Heart right ventricle (tissue), 16 donors: ENCODE data around the gene YIPF5. TPM values are rescaled to one million over a fixed set of nuclear protein-coding genes. Genes with fewer than 3 reads are reported as not detected.

Experiments
- ATAC-seq, 8 donors: fragments of 200-7000 bp; cut with Tn5 transposase; one replicate each; pipeline ENCODE4 v1.9.1; 2020; ENCODE audit warnings: mild to moderate bottlenecking in 8 of 8, moderate library complexity in 8 of 8, moderate number of reproducible peaks in 1 of 8
- DNase-seq, 2 donors: peaks; one replicate each; pipeline ENCODE4 v3.0.0-alpha.2; 2020
- H3K27ac ChIP-seq, 10 donors: fragments of 200-600 bp; sonication (generic) in 2 of 10; one replicate each; pipeline versions ENCODE4 v1.5.0 to v1.8.0; 2020 to 2022; ENCODE audit warnings: mild to moderate bottlenecking in 3 of 10
- H3K27me3 ChIP-seq, 7 donors: fragments of 200-600 bp; one replicate each; pipeline ENCODE4 v1.8.0; 2021 to 2022; ENCODE audit warnings: mild to moderate bottlenecking in 2 of 7
- H3K36me3 ChIP-seq, 9 donors: fragments of 200-600 bp; sonication (generic) in 1 of 9; one replicate each; pipeline versions ENCODE4 v1.5.0 to v1.8.0; 2020 to 2022; ENCODE audit warnings: mild to moderate bottlenecking in 2 of 9
- H3K4me1 ChIP-seq, 9 donors: fragments of 200-600 bp; sonication (generic) in 1 of 9; one replicate each; pipeline versions ENCODE4 v1.5.0 to v1.8.0; 2020 to 2022; ENCODE audit warnings: mild to moderate bottlenecking in 4 of 9
- H3K4me3 ChIP-seq, 10 donors: fragments of 200-600 bp; sonication (generic) in 2 of 10; one replicate each; pipeline versions ENCODE4 v1.5.0 to v1.8.0; 2020 to 2022; ENCODE audit warnings: mild to moderate bottlenecking in 7 of 10, moderate library complexity in 2 of 10
- H3K9me3 ChIP-seq, 11 donors: fragments of 200-600 bp in 10 of 11; sonication (generic) in 2 of 11; one replicate each; pipeline versions ENCODE4 v1.5.0 to v1.8.0; 2013 to 2022; ENCODE audit warnings: mild to moderate bottlenecking in 2 of 11, control low read depth in 1 of 11, moderate library complexity in 1 of 11
- WGBS, 2 donors: extraction: QIAGEN DNeasy Blood & Tissue Kit; methylation state at CpG; one replicate each; pipeline ENCODE4 v1.1.7; 2013; ENCODE audit warnings: inconsistent platforms in 1 of 2; 5-methylcytosine and 5-hydroxymethylcytosine counted together
- intact Hi-C, 10 donors: fragments of 100-400 bp; cut with DNase I; formaldehyde crosslinking; loops; one replicate each; pipeline versions ENCODE4 v1.11.1 to v1.14.2; 2022
- polyA plus RNA-seq, 2 donors: library from polyadenylated mRNA; stranded (reverse); fragments of 200-250 nt; gene quantifications; one replicate each; pipeline ENCODE4 v1.2.3, GENCODE V29; 2013
- total RNA-seq, 10 donors: library from RNA; stranded (reverse); fragmentation: NEBNext Ultra II Directional in 3 of 10; extraction: Animal tissue kit (Norgen Biotek cat#: 25700) in 3 of 10; gene quantifications; one replicate each; pipeline versions ENCODE4 v1.2.1 to v1.2.4, GENCODE V29; 2021 to 2023
- TF ChIP-seq, protein P1 (sequence below), 9 donors: fragments of 200-600 bp; sonication (generic) in 2 of 9; IDR thresholded peaks; one replicate each; pipeline versions ENCODE4 v1.5.0 to v1.8.0; 2021 to 2022; ENCODE audit warnings: antibody characterized with exemption in 9 of 9, mild to moderate bottlenecking in 5 of 9, moderate library complexity in 1 of 9
- donor health status: Arrhythmogenic right ventricular cardiomyopathy.
- donor health status: ischemic (EF 13 %, LVEDD 7.1; RV severe dilation, severe dysfunction).
- donor health status: healthy with polysubstance abuse.
- donor health status: DM: no; HTN: yes; CAD: no.
- donor health status: DM: no; HTN: no; CAD: no.
- donor health status: ischemic (EF 25% LVEDD 6.9; RV normal size, moderate dysfunction).
- donor health status: ischemic (EF 25% LVEDD 5.7; RV mildly dilated, moderate dysfunction).
- donor health status: healthy.
- donor health status: DM: yes; HTN: yes; CAD: no.
- donor health status: Ischemic cardiomyopathy.
- donor health status: ischemic (EF 35%, LVEDD 5.7; RV mildly dilated, moderate dysfunction).
- donor health status: nonischemic (EF 11% LVEDD 7.7; RV severe dilation, severe dysfunction).
- donor health status: DM: yes; HTN: yes; CAD: no.
- donor health status: PGD.
- donor health status: ischemic (EF 29% LVEDD 5.4; RV normal size, mild dysfunction).
- donor health status: nonischemic (EF 23%, LVEDD 6.1; RV moderate dilation, normal function).

The YIPF5 gene
- total and polyA plus RNA-seq, 12 donors, result 3.9 to 34.9 (median 27.8) TPM

DNA sequence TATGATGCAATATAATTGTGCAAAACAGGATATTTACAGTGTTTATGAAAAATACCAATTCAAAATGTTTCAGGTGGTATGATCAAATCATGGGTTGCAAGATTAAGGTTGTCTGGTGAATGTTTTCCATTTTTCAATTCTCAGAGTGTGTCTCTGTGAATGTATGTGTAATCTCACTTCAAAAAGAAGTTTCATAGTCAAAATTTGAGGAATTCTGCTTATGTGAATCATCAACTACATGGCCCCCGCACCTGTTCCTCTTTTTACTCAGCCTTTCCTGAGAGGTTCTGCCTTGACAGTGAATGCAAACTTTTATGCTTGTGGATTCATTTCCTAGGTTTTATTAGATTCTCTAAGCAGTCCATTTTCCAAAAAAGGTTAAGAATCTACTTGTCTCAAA is 32.3 kb upstream of the YIPF5 start:
- Histone ChIP-seq H3K4me3 (no peak overlapping the region), H3K27me3 (peaks cover 0 to 95% (median 56%) of the 10 kb centered on the region in 7 donors), H3K9me3 (no peaks in the 10 kb centered on the region), H3K36me3 (no peaks in the 10 kb centered on the region), H3K4me1 (peaks cover 3 to 15% (median 8%) of the 10 kb centered on the region in 9 donors), H3K27ac (no peak overlapping the region)
- 84 to 93% methylated on average over 1 of the region's 1 CpG for WGBS, 2 donors
- intact Hi-C loops, result loop anchor here in 9 of 10 donors (2.0 to 10.0 kb wide), 6 partner anchors 182 to 1930 kb away; no protein-coding TSS in a partner anchor
- ATAC-seq, result no peak
- DNase-seq, result no peak
- TF ChIP-seq, protein P1, sequence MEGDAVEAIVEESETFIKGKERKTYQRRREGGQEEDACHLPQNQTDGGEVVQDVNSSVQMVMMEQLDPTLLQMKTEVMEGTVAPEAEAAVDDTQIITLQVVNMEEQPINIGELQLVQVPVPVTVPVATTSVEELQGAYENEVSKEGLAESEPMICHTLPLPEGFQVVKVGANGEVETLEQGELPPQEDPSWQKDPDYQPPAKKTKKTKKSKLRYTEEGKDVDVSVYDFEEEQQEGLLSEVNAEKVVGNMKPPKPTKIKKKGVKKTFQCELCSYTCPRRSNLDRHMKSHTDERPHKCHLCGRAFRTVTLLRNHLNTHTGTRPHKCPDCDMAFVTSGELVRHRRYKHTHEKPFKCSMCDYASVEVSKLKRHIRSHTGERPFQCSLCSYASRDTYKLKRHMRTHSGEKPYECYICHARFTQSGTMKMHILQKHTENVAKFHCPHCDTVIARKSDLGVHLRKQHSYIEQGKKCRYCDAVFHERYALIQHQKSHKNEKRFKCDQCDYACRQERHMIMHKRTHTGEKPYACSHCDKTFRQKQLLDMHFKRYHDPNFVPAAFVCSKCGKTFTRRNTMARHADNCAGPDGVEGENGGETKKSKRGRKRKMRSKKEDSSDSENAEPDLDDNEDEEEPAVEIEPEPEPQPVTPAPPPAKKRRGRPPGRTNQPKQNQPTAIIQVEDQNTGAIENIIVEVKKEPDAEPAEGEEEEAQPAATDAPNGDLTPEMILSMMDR (IDR thresholded peaks at IDR 0.05), result no peak

DNA sequence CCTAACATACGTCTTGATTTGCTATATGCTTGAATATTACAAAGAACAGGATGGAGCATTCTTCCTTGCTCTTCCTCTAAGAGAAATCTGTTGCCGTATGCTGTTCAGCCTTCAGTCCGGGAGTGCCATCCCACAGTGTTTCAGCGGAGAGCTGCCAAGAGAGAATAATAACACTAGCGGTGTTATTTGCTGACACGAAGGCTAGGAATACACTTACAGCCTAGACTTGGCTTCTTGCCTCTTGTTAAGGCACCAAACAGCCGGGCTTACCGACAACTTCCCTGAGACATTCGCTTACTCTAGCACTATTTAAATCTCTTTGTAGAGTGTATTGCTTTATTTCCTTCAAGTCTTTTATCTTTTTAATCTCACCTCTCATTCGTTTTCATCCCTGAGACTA is 31.6 kb upstream of the YIPF5 start:
- DNase-seq (peak in 1 of 2 donors; percentile 8), ATAC-seq (peak in 4 of 8 donors; percentile 30 to 67 (median 64))
- Histone ChIP-seq H3K4me1 (peaks cover 3 to 15% (median 8%) of the 10 kb centered on the region in 9 donors), H3K36me3 (no peaks in the 10 kb centered on the region), H3K4me3 (no peak overlapping the region), H3K9me3 (no peaks in the 10 kb centered on the region), H3K27me3 (peaks cover 0 to 93% (median 49%) of the 10 kb centered on the region in 7 donors), H3K27ac (no peak overlapping the region)
- intact Hi-C loops, result loop anchor here in 9 of 10 donors (2.0 to 10.0 kb wide), 6 partner anchors 183 to 1930 kb away; no protein-coding TSS in a partner anchor
- TF ChIP-seq, protein P1 (IDR thresholded peaks at IDR 0.05), result no peak
- WGBS, 2 donors, result 13 to 18% methylated on average over 10 of the region's 10 CpGs

DNA sequence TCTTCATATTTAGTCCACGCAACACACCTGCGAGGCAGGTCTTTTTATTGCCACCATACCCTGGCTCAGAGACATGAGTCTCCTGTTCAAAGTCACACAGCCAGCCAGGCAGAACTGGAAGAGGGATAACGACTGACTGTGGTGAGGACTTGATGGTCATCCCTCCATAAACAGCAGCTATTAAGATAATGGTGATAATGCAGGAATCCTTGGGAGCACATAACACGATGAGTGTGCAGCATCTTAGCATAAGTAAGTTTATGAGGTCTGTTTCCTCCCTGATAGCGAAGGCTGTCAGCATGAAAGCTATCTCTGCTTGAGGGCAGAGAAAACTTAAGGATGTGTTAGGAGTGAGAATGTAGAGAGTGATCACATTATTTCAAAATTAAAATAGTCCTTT is 31.1 kb upstream of the YIPF5 start:
- H3K36me3 ChIP-seq, result no peaks in the 10 kb centered on the region
- intact Hi-C loops, result loop anchor here in 8 of 10 donors (5.0 to 10.0 kb wide), 5 partner anchors 183 to 1931 kb away; no protein-coding TSS in a partner anchor
- H3K27me3 ChIP-seq, result peaks cover 0 to 91% (median 44%) of the 10 kb centered on the region in 7 donors
- H3K9me3 ChIP-seq, result no peaks in the 10 kb centered on the region
- WGBS, 2 donors, result 49 to 63% methylated on average over 5 of the region's 5 CpGs
- no peak for DNase-seq
- TF ChIP-seq, protein P1 (IDR thresholded peaks at IDR 0.05), result no peak
- no peak overlapping the region for H3K4me3 ChIP-seq
- peaks cover 3 to 15% (median 8%) of the 10 kb centered on the region in 9 donors for H3K4me1 ChIP-seq
- no peak for ATAC-seq
- no peak overlapping the region for H3K27ac ChIP-seq

DNA sequence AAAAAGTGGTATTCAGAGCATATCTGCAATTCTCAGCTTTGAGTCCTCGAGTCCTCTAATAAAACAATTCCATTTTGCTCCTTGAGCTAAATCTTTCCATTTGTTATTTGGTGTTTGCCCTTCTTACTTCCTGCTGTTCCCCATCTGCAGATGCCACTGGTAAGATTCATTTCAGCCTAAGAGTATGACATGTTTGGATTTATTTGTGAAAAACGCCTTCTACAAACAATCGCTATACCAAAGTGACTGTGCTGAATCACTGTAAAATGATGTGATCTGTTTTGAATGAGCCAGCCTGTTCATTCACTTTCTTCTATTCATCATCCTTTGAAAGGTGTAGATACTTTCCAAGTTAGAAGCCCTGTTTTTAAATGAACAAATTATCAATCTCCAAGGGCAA is 27.9 kb upstream of the YIPF5 start:
- DNase-seq (no peak), ATAC-seq (no peak)
- Histone ChIP-seq H3K27ac (no peak overlapping the region), H3K27me3 (peaks cover 0 to 66% (median 25%) of the 10 kb centered on the region in 7 donors), H3K36me3 (no peaks in the 10 kb centered on the region), H3K4me1 (peaks cover 0 to 7% (median 0%) of the 10 kb centered on the region in 9 donors), H3K4me3 (no peak overlapping the region), H3K9me3 (no peaks in the 10 kb centered on the region)
- TF ChIP-seq, protein P1 (IDR thresholded peaks at IDR 0.05), result no peak
- WGBS, 2 donors, result 80 to 85% methylated on average over 3 of the region's 3 CpGs
- intact Hi-C loops, result no loop called here
